HEK293 (cell line): ENCODE measurements around the gene FTCD.

Experiments used
- CTCF ChIP-seq: fragments of 450-650 bp; formaldehyde crosslinking; IDR thresholded peaks from 2 replicates; pipeline ENCODE4 v1.5.1; 2016; ENCODE audit warnings: missing biosample characterization, missing genetic modification characterization
- GLIS2 ChIP-seq: fragments of 450-650 bp; formaldehyde crosslinking; IDR thresholded peaks from 2 replicates; pipeline ENCODE4 v1.5.1; 2016; ENCODE audit warnings: missing biosample characterization, missing genetic modification characterization
- ZNF112 ChIP-seq: fragments of 450-650 bp; formaldehyde crosslinking; IDR thresholded peaks from 2 replicates; pipeline ENCODE4 v1.5.0; 2017; ENCODE audit warnings: missing biosample characterization, missing genetic modification characterization
- ZNF133 ChIP-seq: fragments of 450-650 bp; formaldehyde crosslinking; IDR thresholded peaks from 2 replicates; pipeline ENCODE4 v1.5.1; 2016; ENCODE audit warnings: missing biosample characterization, missing genetic modification characterization

- no peak for TF ChIP-seq ZNF112
- TF ChIP-seq CTCF (tag by site-specific recombination): no peak
- TF ChIP-seq ZNF133 (tag by site-specific recombination): no peak
- TF ChIP-seq GLIS2: no peak
Measured at GRCh38 chr21:46131588-46131837, 23.9 kb downstream of the FTCD start.
